Activated naive CD8-positive, alpha-beta T cell treated with anti-CD3 and anti-CD28 coated beads, Interleukin-2, amount 50 U/mL, for 24 hours (primary cell): ENCODE results near the gene SART1.

Experiments used
- ATAC-seq: fragments of 150-1000 bp; cut with Tn5 transposase; one replicate; pipeline ENCODE4 v1.10.0; 2021
- DNase-seq: peaks from one replicate; pipeline ENCODE4 v3.0.0; 2021
- H3K27ac Mint-ChIP-seq: one replicate; pipeline ENCODE4 v1.8.0; 2021; ENCODE audit warnings: mild to moderate bottlenecking, mixed read lengths
- H3K27me3 Mint-ChIP-seq: one replicate; pipeline ENCODE4 v1.8.0; 2021; ENCODE audit warnings: mixed read lengths
- H3K36me3 Mint-ChIP-seq: one replicate; pipeline ENCODE4 v1.8.0; 2021; ENCODE audit warnings: low read depth, mixed read lengths
- H3K4me1 Mint-ChIP-seq: one replicate; pipeline ENCODE4 v1.8.0; 2021; ENCODE audit warnings: mixed read lengths
- H3K4me3 Mint-ChIP-seq: one replicate; pipeline ENCODE4 v1.8.0; 2021; ENCODE audit warnings: mild to moderate bottlenecking, moderate library complexity, mixed read lengths
- H3K9me3 Mint-ChIP-seq: one replicate; pipeline ENCODE4 v1.8.0; 2021; ENCODE audit warnings: mixed read lengths

SART1 gene

GRCh38 chr11:65982824-65983588, 21.5 kb downstream of the SART1 start:
- ATAC-seq (no peak), DNase-seq (no peak)
- H3K9me3 Mint-ChIP-seq: no peaks in the 10 kb centered on the region
- no peak overlapping the region for H3K4me3 Mint-ChIP-seq
- H3K36me3 Mint-ChIP-seq: no peaks in the 10 kb centered on the region
- H3K4me1 Mint-ChIP-seq: no peaks in the 10 kb centered on the region
- H3K27ac Mint-ChIP-seq: no peak overlapping the region
- no peaks in the 10 kb centered on the region for H3K27me3 Mint-ChIP-seq

DNA sequence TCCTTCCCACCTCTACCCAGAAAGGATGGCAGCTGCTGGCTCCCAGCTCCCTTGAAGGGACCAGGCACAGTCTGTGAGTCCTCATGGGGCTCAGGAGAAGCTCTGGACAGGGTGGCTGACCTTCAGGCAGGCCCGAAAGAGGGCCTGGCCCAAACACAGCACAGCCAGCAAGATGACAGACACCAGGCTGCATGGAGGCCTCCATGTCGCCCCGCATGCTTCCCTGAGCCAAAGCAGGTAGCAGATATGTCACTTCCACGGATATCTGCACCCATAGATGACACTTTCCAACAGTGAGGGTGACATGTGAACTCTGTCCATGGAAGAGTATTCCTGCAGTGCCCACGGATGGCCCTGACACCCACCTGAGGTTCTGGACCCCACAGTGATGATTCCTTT, 22.1 kb downstream of the SART1 start:
- Mint-ChIP-seq H3K9me3 (no peaks in the 10 kb centered on the region), H3K36me3 (no peaks in the 10 kb centered on the region), H3K4me1 (no peaks in the 10 kb centered on the region), H3K27ac (no peak overlapping the region), H3K4me3 (no peak overlapping the region), H3K27me3 (no peaks in the 10 kb centered on the region)
- DNase-seq (no peak), ATAC-seq (no peak)

DNA sequence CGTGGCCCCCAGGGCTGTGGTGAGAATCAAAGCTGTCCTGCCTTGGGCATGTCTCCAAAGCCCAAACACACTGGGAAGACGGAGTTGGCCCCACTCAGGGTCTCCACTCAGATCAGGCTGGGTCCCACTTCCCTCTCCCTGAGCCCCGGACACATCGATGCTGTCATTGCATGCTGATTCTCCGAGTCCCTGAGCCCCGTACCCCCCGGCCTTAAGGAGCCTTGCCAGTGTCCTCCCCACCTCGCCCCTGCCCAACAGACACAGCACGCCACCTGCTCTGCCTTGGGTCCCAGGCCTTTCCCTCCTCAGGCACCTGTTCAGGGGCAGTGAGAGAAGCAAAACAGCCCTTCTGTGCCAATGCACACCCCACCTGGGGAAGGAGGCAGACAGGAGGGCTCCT, 25.8 kb downstream of the SART1 start:
- no peaks in the 10 kb centered on the region for H3K9me3 Mint-ChIP-seq
- peaks cover 6% of the 10 kb centered on the region for H3K4me1 Mint-ChIP-seq
- DNase-seq (no peak), ATAC-seq (no peak)
- H3K36me3 Mint-ChIP-seq: peaks cover 7% of the 10 kb centered on the region
- no peaks in the 10 kb centered on the region for H3K27me3 Mint-ChIP-seq
- no peak overlapping the region for H3K27ac Mint-ChIP-seq
- no peak overlapping the region for H3K4me3 Mint-ChIP-seq

GRCh38 chr11:65988791-65989592, 27.5 kb downstream of the SART1 start:
- Mint-ChIP-seq H3K9me3 (no peaks in the 10 kb centered on the region), H3K27ac (peak overlapping the region; percentile 78), H3K27me3 (no peaks in the 10 kb centered on the region), H3K4me3 (no peak overlapping the region), H3K4me1 (peaks cover 6% of the 10 kb centered on the region), H3K36me3 (peaks cover 7% of the 10 kb centered on the region)
- peak; percentile 100 for ATAC-seq
- peak; percentile 88 for DNase-seq

- Mint-ChIP-seq H3K27ac (no peak overlapping the region), H3K9me3 (no peaks in the 10 kb centered on the region)
- no peak for ATAC-seq
Observed at GRCh38 chr11:65992056-65992455, 30.5 kb downstream of the SART1 start.

GRCh38 chr11:65997286-65997685, 35.8 kb downstream of the SART1 start:
- Mint-ChIP-seq H3K9me3 (no peaks in the 10 kb centered on the region), H3K4me3 (no peak overlapping the region), H3K27ac (peak overlapping the region; percentile 37), H3K4me1 (peaks cover 28% of the 10 kb centered on the region), H3K27me3 (no peaks in the 10 kb centered on the region), H3K36me3 (peaks cover 40% of the 10 kb centered on the region)
- ATAC-seq (no peak), DNase-seq (no peak)

More at GRCh38 chr11:65992056-65992455, 30.5 kb downstream of the SART1 start:
- no peak overlapping the region for H3K4me3 Mint-ChIP-seq
- H3K36me3 Mint-ChIP-seq: peaks cover 10% of the 10 kb centered on the region
- peaks cover 6% of the 10 kb centered on the region for H3K4me1 Mint-ChIP-seq
- no peaks in the 10 kb centered on the region for H3K27me3 Mint-ChIP-seq
- no peak for DNase-seq

DNA sequence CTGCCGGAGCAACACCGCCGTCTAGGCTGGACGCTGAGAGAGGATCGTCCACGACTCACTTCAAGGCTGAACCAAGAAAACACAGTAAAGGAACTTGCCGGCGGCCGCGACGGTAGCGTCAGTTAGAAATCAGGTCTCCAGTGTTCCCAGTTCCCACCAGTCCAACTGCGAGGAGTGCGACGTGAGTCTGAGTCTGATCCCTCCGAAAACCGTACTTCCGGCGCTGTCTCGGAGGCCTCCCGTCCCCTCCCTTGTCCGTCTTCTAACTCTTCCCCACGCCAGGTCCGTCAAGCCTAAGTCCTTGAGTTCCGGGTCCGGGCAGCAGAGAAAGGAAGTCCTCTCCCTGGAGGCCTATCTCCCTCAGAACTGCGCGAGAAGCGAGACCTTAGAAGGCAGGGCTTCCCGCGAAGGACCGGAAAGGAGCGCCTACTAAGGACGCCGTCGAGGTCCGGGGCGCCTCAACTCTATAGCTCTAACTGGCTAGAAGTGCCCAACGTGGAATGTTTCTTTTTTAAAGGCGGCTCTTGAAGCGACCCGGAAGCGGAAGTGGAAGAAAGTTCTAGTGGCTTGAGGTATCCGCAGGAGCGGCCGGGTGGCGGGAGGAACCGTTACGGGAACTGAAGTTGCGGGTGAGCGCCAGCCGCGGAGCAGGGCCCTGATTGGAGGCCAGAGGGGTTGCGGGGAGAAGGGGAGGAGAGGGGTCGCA, 40.6 kb downstream of the SART1 start, which contains the start of the genes BANF1 and EIF1AD:
Gene BANF1 (plus strand): TSS at position 562 of the 706 bp plus-strand sequence. CDS start 748 bp downstream, outside the sequence.
Gene EIF1AD (minus strand): TSS at position 216 of the 706 bp plus-strand sequence. CDS start 1,768 bp downstream, outside the sequence.
- H3K9me3 Mint-ChIP-seq: no peaks in the 10 kb centered on the region
- peaks cover 51% of the 10 kb centered on the region for H3K4me1 Mint-ChIP-seq
- DNase-seq: peak; percentile 90
- no peaks in the 10 kb centered on the region for H3K27me3 Mint-ChIP-seq
- H3K36me3 Mint-ChIP-seq: peaks cover 50% of the 10 kb centered on the region
- peak within 1 kb of the TSS; percentile 100 for H3K4me3 Mint-ChIP-seq
- peak within 1 kb of the TSS; percentile 98 for H3K27ac Mint-ChIP-seq
- ATAC-seq: peak; percentile 94

- Mint-ChIP-seq H3K9me3 (no peaks in the 10 kb centered on the region), H3K36me3 (peaks cover 45% of the 10 kb centered on the region), H3K4me3 (peak overlapping the region; percentile 100), H3K27ac (peak overlapping the region; percentile 98), H3K27me3 (no peaks in the 10 kb centered on the region), H3K4me1 (peaks cover 49% of the 10 kb centered on the region)
- DNase-seq (no peak), ATAC-seq (peak; percentile 64)
Observed at GRCh38 chr11:66002648-66003225, 41.2 kb downstream of the SART1 start.

DNA sequence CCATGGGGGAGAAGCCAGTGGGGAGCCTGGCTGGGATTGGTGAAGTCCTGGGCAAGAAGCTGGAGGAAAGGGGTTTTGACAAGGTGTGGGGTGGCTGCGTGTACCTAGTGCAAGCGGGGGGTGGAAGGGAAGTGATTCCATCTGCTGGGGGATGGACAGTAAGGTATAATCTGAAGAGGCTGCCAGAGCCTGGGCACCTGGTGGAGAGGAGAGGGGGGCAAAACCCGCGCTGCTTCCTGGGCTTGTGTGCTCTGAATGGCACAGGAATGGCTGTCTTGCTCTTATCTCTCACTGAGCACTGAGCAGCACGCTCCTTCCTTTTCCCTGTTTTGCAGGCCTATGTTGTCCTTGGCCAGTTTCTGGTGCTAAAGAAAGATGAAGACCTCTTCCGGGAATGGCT, 41.8 kb downstream of the SART1 start:
- H3K4me3 Mint-ChIP-seq: peak overlapping the region; percentile 100
- ATAC-seq (no peak), DNase-seq (no peak)
- H3K27ac Mint-ChIP-seq: peak overlapping the region; percentile 89
- peaks cover 41% of the 10 kb centered on the region for H3K36me3 Mint-ChIP-seq
- H3K27me3 Mint-ChIP-seq: no peaks in the 10 kb centered on the region
- no peaks in the 10 kb centered on the region for H3K9me3 Mint-ChIP-seq
- H3K4me1 Mint-ChIP-seq: peaks cover 49% of the 10 kb centered on the region

- no peak for ATAC-seq
- peak overlapping the region; percentile 58 for H3K27ac Mint-ChIP-seq
- H3K4me1 Mint-ChIP-seq: peaks cover 47% of the 10 kb centered on the region
- H3K27me3 Mint-ChIP-seq: no peaks in the 10 kb centered on the region
- H3K9me3 Mint-ChIP-seq: no peaks in the 10 kb centered on the region
- peaks cover 33% of the 10 kb centered on the region for H3K36me3 Mint-ChIP-seq
- no peak for DNase-seq
- H3K4me3 Mint-ChIP-seq: peak overlapping the region; percentile 100
Observed at GRCh38 chr11:66004186-66004585, 42.7 kb downstream of the SART1 start.

DNA sequence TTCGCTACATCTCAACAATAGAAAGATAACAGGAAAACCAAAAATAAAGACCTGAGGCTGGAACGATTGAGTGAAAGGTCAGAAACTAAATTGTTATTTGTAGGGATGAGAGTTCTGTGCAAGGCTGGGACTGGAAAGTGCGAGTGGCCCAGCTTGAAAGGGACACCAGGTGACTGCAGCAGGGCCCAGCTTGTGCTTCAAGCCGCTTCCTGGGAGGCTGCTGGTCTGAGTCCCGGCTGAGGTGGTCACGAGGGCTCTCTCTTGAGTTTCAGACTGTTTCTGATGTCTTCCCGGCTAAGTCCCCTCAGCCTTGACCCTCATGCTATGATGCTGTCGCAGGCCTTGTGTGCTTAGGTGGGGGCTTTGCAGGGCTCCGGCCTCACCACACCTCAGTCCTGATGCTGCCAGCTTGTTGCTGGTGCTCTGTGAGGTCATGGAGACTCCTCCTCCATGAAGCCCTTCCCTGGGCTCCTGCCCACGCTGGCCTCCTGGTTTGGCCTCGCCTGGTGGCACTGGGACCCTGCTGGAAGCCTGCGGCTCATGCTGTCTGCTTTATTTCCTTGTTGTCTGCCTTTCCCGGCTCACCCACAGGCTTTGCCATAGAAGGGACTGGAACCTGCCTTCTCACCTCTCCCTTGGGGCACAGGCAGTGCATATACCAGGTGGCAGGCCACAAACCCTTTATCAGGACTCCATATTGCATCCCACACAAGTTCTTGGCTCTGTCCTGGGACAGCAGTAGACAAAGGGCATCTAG, 44.8 kb downstream of the SART1 start:
- Mint-ChIP-seq H3K27me3 (peaks cover 4% of the 10 kb centered on the region), H3K4me1 (peaks cover 31% of the 10 kb centered on the region), H3K27ac (peak overlapping the region; percentile 24), H3K4me3 (no peak overlapping the region), H3K9me3 (no peaks in the 10 kb centered on the region), H3K36me3 (peaks cover 16% of the 10 kb centered on the region)
- ATAC-seq (no peak), DNase-seq (no peak)

DNA sequence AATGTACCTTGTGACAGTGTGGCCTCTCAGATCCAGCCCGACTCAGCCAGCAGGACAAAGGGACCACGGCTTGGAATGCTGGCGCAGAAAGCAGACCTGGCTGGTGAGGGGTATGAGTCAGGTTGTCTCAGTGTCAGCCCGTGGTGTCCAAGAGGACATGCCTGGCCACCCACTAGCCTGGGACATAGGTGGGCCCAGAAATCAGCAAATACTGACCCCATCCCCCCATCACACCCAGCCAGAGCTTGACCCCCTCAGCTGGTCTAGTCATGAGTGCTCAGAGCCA, 45.3 kb downstream of the SART1 start:
- peaks cover 28% of the 10 kb centered on the region for H3K4me1 Mint-ChIP-seq
- ATAC-seq: no peak
- H3K27ac Mint-ChIP-seq: no peak overlapping the region
- no peaks in the 10 kb centered on the region for H3K9me3 Mint-ChIP-seq
- H3K27me3 Mint-ChIP-seq: peaks cover 4% of the 10 kb centered on the region
- DNase-seq: no peak
- H3K4me3 Mint-ChIP-seq: no peak overlapping the region
- H3K36me3 Mint-ChIP-seq: peaks cover 15% of the 10 kb centered on the region

GRCh38 chr11:66007201-66007634, 45.7 kb downstream of the SART1 start:
- no peak for DNase-seq
- Mint-ChIP-seq H3K4me3 (no peak overlapping the region), H3K36me3 (peaks cover 13% of the 10 kb centered on the region), H3K9me3 (no peaks in the 10 kb centered on the region), H3K27ac (no peak overlapping the region), H3K4me1 (peaks cover 24% of the 10 kb centered on the region), H3K27me3 (peaks cover 4% of the 10 kb centered on the region)
- ATAC-seq: no peak

- no peak for ATAC-seq
- Mint-ChIP-seq H3K9me3 (no peaks in the 10 kb centered on the region), H3K27me3 (peaks cover 9% of the 10 kb centered on the region), H3K4me3 (no peak overlapping the region), H3K27ac (no peak overlapping the region), H3K36me3 (peaks cover 13% of the 10 kb centered on the region), H3K4me1 (peaks cover 18% of the 10 kb centered on the region)
- DNase-seq: no peak
Observed at GRCh38 chr11:66008095-66008467, 46.5 kb downstream of the SART1 start.
